ENCODE measurements around the gene PSD4. TPM values are rescaled to one million over a fixed set of nuclear protein-coding genes. Genes with fewer than 3 reads are reported as not detected.

The PSD4 gene
- total RNA-seq, 1 donor: 47.2 TPM

- no peaks in the 10 kb centered on the region for H3K9me3 ChIP-seq (ENCODE audit: low read depth, low read length)
- H3K4me3 ChIP-seq (ENCODE audit: low read length): peak overlapping the region; percentile 52
- peaks cover 19% of the 10 kb centered on the region for H3K4me1 ChIP-seq (ENCODE audit: insufficient read depth, low read length)
- H3K27me3 ChIP-seq (ENCODE audit: insufficient read depth, low read length): peaks cover 3% of the 10 kb centered on the region
These were observed 15.6 kb upstream of the PSD4 start for GRCh38 chr2:113157897-113158753.

GRCh38 chr2:113158884-113159553 is 14.8 kb upstream of the PSD4 start:
- peaks cover 19% of the 10 kb centered on the region for H3K4me1 ChIP-seq (ENCODE audit: insufficient read depth, low read length)
- no peak overlapping the region for H3K4me3 ChIP-seq (ENCODE audit: low read length)
- no peaks in the 10 kb centered on the region for H3K9me3 ChIP-seq (ENCODE audit: low read depth, low read length)
- H3K27me3 ChIP-seq (ENCODE audit: insufficient read depth, low read length): peaks cover 3% of the 10 kb centered on the region

GRCh38 chr2:113160248-113160647 is 13.5 kb upstream of the PSD4 start:
- Histone ChIP-seq H3K9me3 (ENCODE audit: low read depth, low read length) (no peaks in the 10 kb centered on the region), H3K27me3 (ENCODE audit: insufficient read depth, low read length) (peaks cover 3% of the 10 kb centered on the region)

GRCh38 chr2:113160962-113161361 is 12.8 kb upstream of the PSD4 start:
- Histone ChIP-seq H3K4me3 (ENCODE audit: low read length) (no peak overlapping the region), H3K9me3 (ENCODE audit: low read depth, low read length) (no peaks in the 10 kb centered on the region), H3K27me3 (ENCODE audit: insufficient read depth, low read length) (peaks cover 3% of the 10 kb centered on the region), H3K4me1 (ENCODE audit: insufficient read depth, low read length) (peaks cover 19% of the 10 kb centered on the region)

More at GRCh38 chr2:113160248-113160647, 13.5 kb upstream of the PSD4 start:
- H3K4me3 ChIP-seq (ENCODE audit: low read length): no peak overlapping the region
- peaks cover 19% of the 10 kb centered on the region for H3K4me1 ChIP-seq (ENCODE audit: insufficient read depth, low read length)

- H3K4me3 ChIP-seq (ENCODE audit: low read length): no peak overlapping the region
- H3K27me3 ChIP-seq (ENCODE audit: insufficient read depth, low read length): peaks cover 3% of the 10 kb centered on the region
- H3K9me3 ChIP-seq (ENCODE audit: low read depth, low read length): no peaks in the 10 kb centered on the region
- peaks cover 18% of the 10 kb centered on the region for H3K4me1 ChIP-seq (ENCODE audit: insufficient read depth, low read length)
These were observed 11.6 kb upstream of the PSD4 start for GRCh38 chr2:113162173-113162572.

- H3K27me3 ChIP-seq (ENCODE audit: insufficient read depth, low read length): peaks cover 3% of the 10 kb centered on the region
- no peaks in the 10 kb centered on the region for H3K9me3 ChIP-seq (ENCODE audit: low read depth, low read length)
- H3K4me1 ChIP-seq (ENCODE audit: insufficient read depth, low read length): peaks cover 20% of the 10 kb centered on the region
- no peak overlapping the region for H3K4me3 ChIP-seq (ENCODE audit: low read length)
These were observed 10.9 kb upstream of the PSD4 start for GRCh38 chr2:113162869-113163268.

GRCh38 chr2:113164215-113164929 is 9.4 kb upstream of the PSD4 start:
- H3K4me1 ChIP-seq (ENCODE audit: insufficient read depth, low read length): peaks cover 29% of the 10 kb centered on the region
- H3K4me3 ChIP-seq (ENCODE audit: low read length): no peak overlapping the region

GRCh38 chr2:113164930-113165585 is 8.7 kb upstream of the PSD4 start:
- Histone ChIP-seq H3K4me1 (ENCODE audit: insufficient read depth, low read length) (peaks cover 36% of the 10 kb centered on the region), H3K4me3 (ENCODE audit: low read length) (no peak overlapping the region), H3K9me3 (ENCODE audit: low read depth, low read length) (no peaks in the 10 kb centered on the region), H3K27me3 (ENCODE audit: insufficient read depth, low read length) (no peaks in the 10 kb centered on the region)

More at GRCh38 chr2:113164215-113164929, 9.4 kb upstream of the PSD4 start:
- no peaks in the 10 kb centered on the region for H3K9me3 ChIP-seq (ENCODE audit: low read depth, low read length)
- no peaks in the 10 kb centered on the region for H3K27me3 ChIP-seq (ENCODE audit: insufficient read depth, low read length)

GRCh38 chr2:113166187-113166645 is 7.6 kb upstream of the PSD4 start:
- H3K9me3 ChIP-seq (ENCODE audit: low read depth, low read length): no peaks in the 10 kb centered on the region
- peaks cover 40% of the 10 kb centered on the region for H3K4me1 ChIP-seq (ENCODE audit: insufficient read depth, low read length)
- no peaks in the 10 kb centered on the region for H3K27me3 ChIP-seq (ENCODE audit: insufficient read depth, low read length)
- H3K4me3 ChIP-seq (ENCODE audit: low read length): no peak overlapping the region

GRCh38 chr2:113167115-113167932 is 6.4 kb upstream of the PSD4 start:
- H3K4me3 ChIP-seq (ENCODE audit: low read length): no peak overlapping the region

GRCh38 chr2:113167962-113168340 is 5.8 kb upstream of the PSD4 start:
- Histone ChIP-seq H3K9me3 (ENCODE audit: low read depth, low read length) (no peaks in the 10 kb centered on the region), H3K4me1 (ENCODE audit: insufficient read depth, low read length) (peaks cover 56% of the 10 kb centered on the region), H3K4me3 (ENCODE audit: low read length) (no peak overlapping the region), H3K27me3 (ENCODE audit: insufficient read depth, low read length) (no peaks in the 10 kb centered on the region)

More at GRCh38 chr2:113167115-113167932, 6.4 kb upstream of the PSD4 start:
- H3K9me3 ChIP-seq (ENCODE audit: low read depth, low read length): no peaks in the 10 kb centered on the region
- no peaks in the 10 kb centered on the region for H3K27me3 ChIP-seq (ENCODE audit: insufficient read depth, low read length)
- peaks cover 50% of the 10 kb centered on the region for H3K4me1 ChIP-seq (ENCODE audit: insufficient read depth, low read length)

- Histone ChIP-seq H3K4me1 (ENCODE audit: insufficient read depth, low read length) (peaks cover 65% of the 10 kb centered on the region), H3K4me3 (ENCODE audit: low read length) (no peak overlapping the region)
These were observed 4.7 kb upstream of the PSD4 start for GRCh38 chr2:113169002-113169530.

GRCh38 chr2:113169586-113169985 is 4.2 kb upstream of the PSD4 start:
- H3K4me3 ChIP-seq (ENCODE audit: low read length): no peak overlapping the region
- no peaks in the 10 kb centered on the region for H3K27me3 ChIP-seq (ENCODE audit: insufficient read depth, low read length)
- no peaks in the 10 kb centered on the region for H3K9me3 ChIP-seq (ENCODE audit: low read depth, low read length)
- H3K4me1 ChIP-seq (ENCODE audit: insufficient read depth, low read length): peaks cover 70% of the 10 kb centered on the region

More at GRCh38 chr2:113169002-113169530, 4.7 kb upstream of the PSD4 start:
- H3K27me3 ChIP-seq (ENCODE audit: insufficient read depth, low read length): no peaks in the 10 kb centered on the region
- H3K9me3 ChIP-seq (ENCODE audit: low read depth, low read length): no peaks in the 10 kb centered on the region

Measured in mononuclear cell (primary cell).